HG02623 (cell line): ENCODE measurements around the gene CSTF1.
"Not testable (repeated sequence)": the region's sequence is repeated elsewhere in the genome, so short reads cannot be mapped to it uniquely, and the experiment has no call there.

ENCODE experiments used
- ATAC-seq: cut with Tn5 transposase; IDR thresholded peaks from one replicate; pipeline ENCODE4 v1.9.1; 2021; ENCODE audit warnings: moderate library complexity; ENCODE audit not compliant: unreplicated experiment

CSTF1 gene

DNA sequence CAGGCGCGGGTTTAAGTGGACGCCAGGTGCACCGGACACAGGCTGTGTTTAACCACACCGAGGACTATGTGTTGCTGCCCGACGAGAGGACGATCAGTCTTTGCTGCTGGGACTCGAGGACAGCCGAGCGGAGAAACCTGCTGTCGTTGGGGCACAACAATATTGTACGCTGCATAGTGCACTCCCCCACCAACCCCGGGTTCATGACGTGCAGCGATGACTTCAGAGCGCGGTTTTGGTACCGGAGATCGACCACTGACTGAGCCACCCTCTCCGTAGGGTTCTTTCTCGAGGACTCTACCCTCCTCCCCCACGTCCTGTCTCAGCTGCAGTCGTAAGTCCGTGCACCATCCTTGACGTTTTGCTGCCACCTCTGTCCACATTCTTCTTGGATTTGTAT is 11.0 kb downstream of the CSTF1 start:
- ATAC-seq, result no peak

DNA sequence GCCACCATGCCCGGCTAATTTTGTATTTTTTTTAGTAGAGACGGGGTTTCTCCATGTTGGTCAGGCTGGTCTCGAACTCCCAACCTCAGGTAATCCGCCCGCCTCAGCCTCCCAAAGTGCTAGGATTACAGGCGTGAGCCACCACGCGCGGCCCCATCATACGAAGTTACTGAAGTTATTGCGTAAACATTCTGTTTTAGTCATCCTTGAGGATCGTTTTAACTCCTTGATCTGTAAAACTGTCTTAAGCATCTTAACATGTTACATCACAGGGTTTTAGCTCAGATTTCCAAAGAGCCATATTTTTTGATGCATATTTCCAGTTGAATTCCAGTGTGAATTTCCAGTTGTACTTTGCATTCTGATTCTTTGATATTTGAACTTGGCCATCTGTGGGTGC is 12.9 kb downstream of the CSTF1 start:
- ATAC-seq, result not testable (repeated sequence)

DNA sequence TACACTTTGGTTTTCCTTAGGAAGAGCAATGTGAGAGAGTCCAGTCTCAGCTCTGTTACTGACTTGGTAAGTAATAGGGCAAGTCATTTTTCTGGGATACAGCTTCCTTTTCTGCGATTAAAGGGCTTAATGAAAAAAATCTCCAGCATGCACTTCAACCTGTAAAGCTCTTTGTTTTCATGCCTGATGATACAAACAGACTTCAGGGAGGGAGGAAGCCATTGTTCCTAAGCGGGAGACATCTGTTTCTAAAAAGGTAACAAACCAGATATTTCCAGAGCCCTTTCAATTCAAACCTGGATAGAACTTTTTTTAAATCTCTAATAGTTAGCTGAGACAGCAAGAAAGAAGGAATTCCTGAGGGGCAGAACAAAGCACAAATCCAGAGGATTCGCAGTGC is 14.5 kb downstream of the CSTF1 start:
- no peak for ATAC-seq

GRCh38 chr20:56409521-56409920 is 17.1 kb downstream of the CSTF1 start:
- ATAC-seq, result no peak

GRCh38 chr20:56409956-56410355 is 17.5 kb downstream of the CSTF1 start:
- ATAC-seq, result no peak

GRCh38 chr20:56411287-56411686 is 18.8 kb downstream of the CSTF1 start:
- ATAC-seq, result not testable (repeated sequence)

GRCh38 chr20:56411759-56412472 is 19.5 kb downstream of the CSTF1 start, which contains the start of gene CASS4:
CASS4 (plus strand) TSS chr20:56412260; CDS start chr20:56412459, 199 bp downstream.
- ATAC-seq, result peak; percentile 74

DNA sequence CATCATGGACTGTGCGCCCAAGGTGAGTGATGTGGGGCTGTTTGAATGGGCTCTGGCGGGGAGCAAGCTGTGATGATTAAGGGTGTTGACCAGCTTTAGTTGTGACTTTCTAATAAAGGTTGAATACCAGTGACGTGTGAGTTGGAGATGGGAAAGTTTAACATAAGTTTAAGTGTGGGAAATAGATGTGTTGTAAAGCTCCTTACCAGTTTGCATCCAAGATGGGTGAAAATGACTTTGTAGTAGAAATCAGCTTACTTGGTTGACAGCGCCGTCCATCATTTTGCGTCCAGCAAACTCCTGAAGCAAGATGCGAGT is 20.0 kb downstream of the CSTF1 start:
- no peak for ATAC-seq

DNA sequence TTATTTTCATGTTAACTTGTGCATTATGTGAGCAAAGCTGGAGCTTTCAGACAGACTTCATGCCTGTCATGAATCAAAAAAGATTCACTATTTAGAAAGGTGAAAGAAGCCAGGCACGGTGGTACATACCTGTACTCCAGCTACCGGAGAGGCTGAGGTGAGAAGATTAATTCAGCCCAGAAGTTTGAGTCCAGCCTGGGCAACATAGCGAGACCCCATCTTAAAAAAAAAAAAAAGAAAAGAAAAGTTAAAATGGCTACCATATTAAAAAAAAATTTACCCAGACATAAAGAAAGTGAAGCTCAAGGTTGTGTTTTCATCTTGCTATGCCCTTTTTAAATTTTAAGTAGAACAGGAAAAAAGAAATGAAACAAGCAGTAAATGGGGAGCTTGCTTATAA is 20.5 kb downstream of the CSTF1 start:
- no peak for ATAC-seq

- ATAC-seq, result no peak
Measured at GRCh38 chr20:56414842-56415765, 22.7 kb downstream of the CSTF1 start.

DNA sequence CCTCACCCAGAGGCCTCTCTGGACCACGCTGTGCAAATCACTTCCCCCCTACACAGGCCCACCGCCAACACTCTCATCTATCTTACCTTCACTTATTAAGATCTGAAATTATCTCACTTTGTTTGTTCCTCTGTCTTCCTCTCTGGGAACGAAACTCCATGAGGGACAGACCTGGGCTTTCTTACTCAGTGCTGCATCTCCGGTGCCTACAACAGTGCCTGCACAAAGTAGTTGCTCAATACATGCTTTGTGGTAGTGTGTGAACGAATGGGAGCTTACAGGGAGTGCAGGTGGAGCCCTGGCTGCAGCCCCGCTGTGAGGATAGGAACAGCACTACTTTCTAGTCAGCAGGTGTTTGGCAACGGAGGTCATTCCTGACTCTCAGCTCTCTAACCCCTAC is 25.0 kb downstream of the CSTF1 start:
- no peak for ATAC-seq

- no peak for ATAC-seq
Measured at GRCh38 chr20:56417911-56418310, 25.5 kb downstream of the CSTF1 start.

GRCh38 chr20:56418385-56418861 is 26.0 kb downstream of the CSTF1 start:
- no peak for ATAC-seq

DNA sequence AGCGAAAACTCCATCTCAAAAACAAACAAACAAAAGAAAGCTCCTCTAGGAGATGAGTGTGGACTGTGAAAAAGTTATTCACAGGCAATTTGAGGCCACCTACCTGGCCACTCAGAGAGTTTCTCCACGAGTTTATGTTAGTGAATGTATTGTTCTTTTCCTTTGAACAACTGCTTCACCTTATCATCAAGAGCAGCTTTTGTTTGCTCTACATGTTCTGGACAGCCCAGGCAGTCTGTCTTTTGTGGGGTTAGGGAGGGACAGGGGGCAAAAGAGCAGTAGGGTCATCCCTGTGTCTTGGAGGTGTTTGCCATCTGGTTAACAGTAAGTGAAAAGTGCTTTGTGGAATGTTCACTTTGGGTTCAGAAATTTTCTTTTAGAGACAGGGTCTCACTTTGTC is 27.6 kb downstream of the CSTF1 start:
- ATAC-seq, result no peak

- ATAC-seq, result no peak
Measured at GRCh38 chr20:56420940-56421688, 28.7 kb downstream of the CSTF1 start.

GRCh38 chr20:56422076-56422823 is 29.8 kb downstream of the CSTF1 start:
- no peak for ATAC-seq

- ATAC-seq, result no peak
Measured at GRCh38 chr20:56422824-56423189, 30.4 kb downstream of the CSTF1 start.

- no peak for ATAC-seq
Measured at GRCh38 chr20:56423211-56423610, 30.8 kb downstream of the CSTF1 start.

DNA sequence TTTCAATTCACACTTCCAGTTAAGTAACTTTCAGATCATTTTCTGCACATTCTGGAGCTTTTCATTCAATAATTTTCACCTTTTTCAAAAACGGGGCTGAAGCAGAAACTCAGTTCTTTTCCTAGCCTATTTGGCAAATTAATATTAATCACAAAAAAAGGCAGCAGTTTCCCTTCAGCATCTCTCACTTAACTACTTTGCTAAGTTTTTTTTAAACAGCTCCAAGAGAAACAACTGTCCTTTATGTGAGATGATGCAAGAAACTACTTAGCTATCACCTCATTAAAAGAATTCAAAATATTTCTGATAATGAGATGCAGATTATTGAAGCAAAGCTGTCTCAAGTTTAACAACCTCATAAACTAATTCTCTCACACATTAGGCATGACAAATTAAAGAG is 31.4 kb downstream of the CSTF1 start:
- ATAC-seq, result no peak

DNA sequence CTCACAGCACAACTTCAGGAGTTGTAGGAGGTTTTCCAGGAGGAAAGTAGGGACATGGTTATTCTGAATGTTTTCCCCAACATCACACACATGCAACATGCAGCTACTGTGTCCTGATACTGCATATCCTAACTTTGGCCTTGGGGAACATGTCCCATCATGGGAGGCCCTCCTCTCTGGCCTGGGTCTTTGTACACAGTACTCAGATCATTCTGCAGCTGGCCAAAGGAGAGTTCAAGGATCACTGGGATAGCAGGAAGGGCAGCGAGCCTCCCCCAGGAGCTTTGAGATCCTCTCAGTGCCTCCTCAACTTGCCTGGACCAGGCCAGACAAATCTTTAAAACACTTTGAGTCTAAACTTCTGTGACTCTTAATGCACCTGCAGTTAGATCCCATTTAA is 32.5 kb downstream of the CSTF1 start:
- ATAC-seq, result no peak

GRCh38 chr20:56426026-56426425 is 33.6 kb downstream of the CSTF1 start:
- ATAC-seq, result no peak
